Cardiac fibroblast (primary cell): ENCODE measurements around the gene TRIM7.
A peak's percentile ranks its signal among the peaks of the same experiment; 100 is the strongest.

ENCODE experiments used
- DNase-seq, 2 donors: peaks; one replicate each; pipeline versions ENCODE4 v3.0.0 to v3.0.0-alpha.2; 2010; ENCODE audit warnings: low read depth in 2 of 2
- H3K4me3 ChIP-seq, 2 donors: replicated peaks in 1 of 2; 1 replicate in 1 of 2; 2 replicates in 1 of 2; pipeline ENCODE4 v1.5.1; 2011; ENCODE audit warnings: low read depth in 2 of 2, low read length in 2 of 2, mild to moderate bottlenecking in 2 of 2, moderate library complexity in 1 of 2
- TF ChIP-seq, protein P1 (sequence below): IDR thresholded peaks from one replicate; pipeline ENCODE4 v1.5.1; 2011; ENCODE audit warnings: low read depth, mild to moderate bottlenecking, low read length, inconsistent platforms

TRIM7 gene

DNA sequence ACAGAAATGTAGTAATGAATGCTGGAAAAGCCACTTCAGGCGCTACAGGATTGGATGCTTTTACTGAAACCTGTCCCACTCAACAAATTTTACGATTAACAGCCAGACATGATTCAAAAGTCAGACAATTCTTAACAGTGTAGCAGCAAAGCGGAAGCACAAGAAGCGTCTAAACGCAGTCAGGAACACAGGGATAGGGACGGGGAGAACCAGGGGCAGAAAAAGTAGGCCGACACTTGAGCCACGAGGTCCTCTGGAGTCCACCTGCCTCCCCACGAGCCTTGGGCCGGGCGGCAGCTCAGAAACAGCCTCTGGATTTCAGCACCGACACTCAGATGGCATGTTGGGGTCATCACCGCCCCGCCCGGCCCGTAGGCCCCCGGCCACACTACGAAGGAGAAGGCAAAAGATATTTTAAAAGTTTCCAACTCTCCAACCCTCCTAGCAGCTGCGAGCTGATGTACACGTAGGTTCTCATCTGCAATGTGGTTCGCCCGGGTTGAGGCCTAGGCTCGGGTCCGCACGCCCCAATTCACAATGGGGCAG is 38.1 kb upstream of the TRIM7 start:
- DNase-seq = no peak
- peak overlapping the region; percentile 76 for H3K4me3 ChIP-seq
- TF ChIP-seq, protein P1, sequence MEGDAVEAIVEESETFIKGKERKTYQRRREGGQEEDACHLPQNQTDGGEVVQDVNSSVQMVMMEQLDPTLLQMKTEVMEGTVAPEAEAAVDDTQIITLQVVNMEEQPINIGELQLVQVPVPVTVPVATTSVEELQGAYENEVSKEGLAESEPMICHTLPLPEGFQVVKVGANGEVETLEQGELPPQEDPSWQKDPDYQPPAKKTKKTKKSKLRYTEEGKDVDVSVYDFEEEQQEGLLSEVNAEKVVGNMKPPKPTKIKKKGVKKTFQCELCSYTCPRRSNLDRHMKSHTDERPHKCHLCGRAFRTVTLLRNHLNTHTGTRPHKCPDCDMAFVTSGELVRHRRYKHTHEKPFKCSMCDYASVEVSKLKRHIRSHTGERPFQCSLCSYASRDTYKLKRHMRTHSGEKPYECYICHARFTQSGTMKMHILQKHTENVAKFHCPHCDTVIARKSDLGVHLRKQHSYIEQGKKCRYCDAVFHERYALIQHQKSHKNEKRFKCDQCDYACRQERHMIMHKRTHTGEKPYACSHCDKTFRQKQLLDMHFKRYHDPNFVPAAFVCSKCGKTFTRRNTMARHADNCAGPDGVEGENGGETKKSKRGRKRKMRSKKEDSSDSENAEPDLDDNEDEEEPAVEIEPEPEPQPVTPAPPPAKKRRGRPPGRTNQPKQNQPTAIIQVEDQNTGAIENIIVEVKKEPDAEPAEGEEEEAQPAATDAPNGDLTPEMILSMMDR = no peak

GRCh38 chr5:181242031-181242451 is 37.0 kb upstream of the TRIM7 start:
- DNase-seq = peak in 1 of 2 donors; percentile 42
- TF ChIP-seq, protein P1 = no peak
- peak overlapping the region; percentile 76 for H3K4me3 ChIP-seq

GRCh38 chr5:181241393-181241975 is 36.5 kb upstream of the TRIM7 start:
- TF ChIP-seq, protein P1 = peak; percentile 19
- peak; percentile 85 to 96 for DNase-seq
- peak overlapping the region; percentile 76 for H3K4me3 ChIP-seq

GRCh38 chr5:181239062-181239663 is 34.2 kb upstream of the TRIM7 start:
- no peak for DNase-seq
- no peak overlapping the region for H3K4me3 ChIP-seq
- TF ChIP-seq, protein P1 = no peak

DNA sequence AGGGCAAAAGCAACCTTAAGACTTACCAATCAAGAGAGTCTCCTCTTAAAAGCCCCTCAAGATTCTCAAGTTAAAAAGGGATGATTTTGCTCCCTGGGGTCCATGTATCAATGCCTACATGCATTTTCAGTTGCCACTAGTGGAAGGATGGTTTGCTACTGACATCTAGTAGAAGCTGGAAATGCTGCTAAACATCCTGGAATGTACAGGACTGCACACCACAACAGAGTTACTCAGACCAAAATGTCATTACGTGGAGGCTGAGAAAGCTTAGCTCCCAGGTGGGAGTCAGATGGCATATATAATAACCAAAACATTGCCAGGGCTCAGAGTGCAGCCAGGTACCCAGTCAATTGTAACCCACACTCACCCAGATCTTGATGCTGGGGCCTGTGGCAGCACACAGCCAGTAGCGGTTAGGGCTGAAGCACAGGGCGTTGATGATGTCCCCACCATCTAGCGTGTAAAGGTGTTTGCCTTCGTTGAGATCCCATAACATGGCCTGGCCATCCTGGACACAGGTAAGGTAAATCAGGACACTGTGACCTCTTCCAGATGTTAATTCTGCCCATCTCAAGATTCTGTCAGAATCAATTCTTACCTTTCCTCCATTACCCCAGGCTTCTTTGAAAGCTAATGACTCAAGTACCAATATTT is 32.9 kb upstream of the TRIM7 start:
- TF ChIP-seq, protein P1 = no peak
- no peak overlapping the region for H3K4me3 ChIP-seq
- DNase-seq = no peak

DNA sequence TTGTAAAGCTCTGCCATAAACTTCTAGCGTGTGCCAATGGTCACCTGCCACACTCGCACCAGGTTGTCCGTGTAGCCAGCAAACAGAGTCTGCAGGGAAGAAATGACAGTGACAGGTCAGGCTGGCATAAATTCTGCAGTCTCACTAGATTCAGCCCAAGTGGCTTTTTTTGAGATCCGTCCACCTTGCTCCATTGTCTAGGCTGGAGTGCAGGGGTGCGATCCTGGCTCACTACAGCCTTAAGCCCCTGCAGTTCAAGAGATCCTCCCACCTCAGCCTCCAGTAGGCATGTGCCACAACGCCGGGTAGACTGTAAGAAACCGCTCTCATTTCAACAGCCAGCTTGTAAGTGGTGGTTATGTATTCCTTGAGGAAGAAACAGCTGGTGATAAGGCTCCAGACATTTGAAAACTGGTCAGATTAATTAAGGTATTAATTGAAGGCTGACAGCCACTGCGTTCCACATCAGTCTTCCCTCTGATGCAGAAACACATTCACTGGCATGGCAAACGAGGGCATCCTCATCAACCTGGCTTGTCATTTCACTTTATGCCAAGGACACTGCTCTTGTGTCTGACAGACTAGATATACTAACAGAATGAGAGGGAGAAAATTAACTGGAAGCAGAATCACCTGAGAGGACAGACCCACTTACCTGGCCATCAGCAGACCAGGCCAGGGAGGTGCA is 32.1 kb upstream of the TRIM7 start:
- no peak overlapping the region for H3K4me3 ChIP-seq
- no peak for DNase-seq
- TF ChIP-seq, protein P1 = no peak
